HG03060 (cell line): ENCODE data around the gene CCDC27.
"Not testable (repeated sequence)": the region's sequence is repeated elsewhere in the genome, so short reads cannot be mapped to it uniquely, and the experiment has no call there.

Experiments used
- ATAC-seq: cut with Tn5 transposase; IDR thresholded peaks from one replicate; pipeline ENCODE4 v1.9.1; 2021; ENCODE audit warnings: low read depth, moderate number of reproducible peaks; ENCODE audit not compliant: unreplicated experiment

The CCDC27 gene

DNA sequence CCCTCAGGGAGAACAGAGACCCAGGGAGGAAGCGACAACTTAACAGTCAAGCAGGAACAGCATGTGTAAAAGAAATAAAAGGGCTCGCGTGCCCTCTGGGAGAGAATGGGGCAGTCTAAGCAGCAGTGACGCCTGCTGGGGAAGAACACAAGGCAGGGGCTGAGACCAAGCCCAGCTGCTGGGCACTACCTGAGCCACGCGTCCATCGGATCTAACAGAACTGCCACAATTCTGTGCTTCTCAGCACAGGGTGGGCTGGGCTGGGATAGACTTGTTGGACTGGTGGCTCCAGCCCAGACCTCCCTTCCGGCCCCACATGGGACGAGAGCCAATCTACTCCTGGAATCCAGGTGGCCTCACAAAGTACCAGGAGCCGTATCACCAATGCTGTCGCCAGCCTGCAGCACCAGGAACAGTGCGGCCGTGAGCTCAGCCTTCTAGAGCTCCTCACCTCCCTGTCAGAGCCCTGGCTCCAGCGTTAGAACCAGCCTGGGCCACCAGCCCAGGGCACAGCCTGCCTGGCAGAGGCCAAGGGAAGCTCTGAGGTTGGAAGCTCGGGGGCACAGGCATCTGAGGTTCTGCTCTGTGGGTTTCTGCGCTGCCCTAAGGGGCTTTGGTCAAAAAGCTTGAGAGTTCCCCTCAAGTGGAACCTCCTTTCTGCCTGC is 36.6 kb downstream of the CCDC27 start:
- no peak for ATAC-seq

DNA sequence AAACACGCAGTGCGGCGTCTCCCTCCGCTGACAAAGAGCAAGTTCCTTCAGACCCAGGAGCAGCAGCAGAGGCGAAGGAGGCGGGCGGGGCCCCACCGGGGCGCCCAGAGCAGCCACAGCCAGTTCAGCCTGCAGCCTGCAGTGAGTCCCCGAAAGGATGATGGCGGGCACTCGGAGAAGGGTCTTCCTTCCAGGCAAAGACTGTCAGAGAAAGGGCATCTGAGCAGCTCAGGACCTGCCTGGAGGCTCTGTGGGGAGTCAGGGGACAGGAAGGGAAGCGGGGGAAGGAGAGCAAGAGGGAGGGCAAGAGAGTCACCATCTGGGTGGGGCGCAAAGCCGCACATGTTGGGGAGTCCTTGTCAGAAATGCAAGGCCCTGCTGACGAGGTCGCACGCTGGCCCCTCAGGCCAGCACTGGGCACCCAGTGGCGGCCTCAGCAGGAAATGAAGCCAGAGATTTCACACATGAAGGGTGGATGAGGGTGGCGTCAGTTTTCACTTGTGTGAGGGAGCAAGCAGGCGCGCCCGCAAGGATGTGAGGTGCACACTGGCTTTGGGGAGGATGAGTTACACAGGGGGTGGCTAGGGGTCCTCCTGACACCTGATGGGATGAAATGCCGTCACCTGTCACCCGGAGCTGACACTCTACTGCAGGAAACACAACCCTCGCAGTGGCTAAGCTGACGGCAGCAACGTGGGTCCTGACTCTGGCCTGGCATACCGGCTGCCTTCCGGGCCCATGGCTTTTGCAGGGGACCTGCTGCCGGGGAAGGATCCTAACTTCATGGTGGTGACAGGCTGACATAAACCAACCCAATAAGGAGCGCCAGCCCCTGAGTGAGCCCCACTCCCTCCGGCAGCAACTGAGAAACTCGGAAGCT is 37.4 kb downstream of the CCDC27 start:
- ATAC-seq: no peak

DNA sequence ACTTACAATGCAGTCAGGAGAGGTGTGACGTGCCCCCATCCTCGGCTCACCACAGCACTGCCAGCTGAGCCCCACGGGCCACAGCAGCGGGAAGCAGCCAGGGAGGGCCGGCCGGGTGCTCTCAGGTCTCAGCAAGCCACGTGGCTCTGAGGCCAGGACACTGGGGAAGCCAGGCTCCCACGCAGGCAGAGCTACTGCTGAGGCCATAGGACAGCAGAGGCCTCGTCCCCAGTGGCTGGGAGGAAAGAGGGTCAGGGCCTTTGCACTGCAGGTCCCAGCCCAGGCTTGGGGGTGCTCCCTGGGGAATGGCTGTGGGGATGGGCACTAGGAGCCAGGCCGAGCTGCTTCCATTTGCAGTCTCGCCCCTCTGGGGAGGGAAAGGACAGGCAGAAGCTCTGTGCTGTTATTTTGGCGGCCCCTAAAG is 38.3 kb downstream of the CCDC27 start:
- no peak for ATAC-seq

DNA sequence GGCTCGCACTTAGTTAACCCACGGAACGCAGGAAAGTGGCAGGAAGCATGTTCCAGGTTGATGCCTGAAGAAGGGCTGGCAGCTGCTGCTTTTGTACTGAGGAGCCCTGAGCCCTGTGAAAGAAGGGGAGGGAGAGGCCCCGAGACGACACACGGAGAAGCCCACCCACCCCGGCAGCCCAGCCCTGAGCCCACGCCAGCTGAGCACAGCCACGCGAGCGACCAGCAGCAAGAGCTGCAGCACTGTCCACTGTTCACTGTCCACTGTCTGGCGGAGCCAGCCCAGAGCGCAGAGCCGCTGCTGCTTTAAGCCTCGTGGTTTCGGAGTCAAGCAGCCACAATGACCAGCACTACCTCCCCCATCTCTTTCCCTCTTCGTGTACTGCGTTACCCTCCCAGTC is 38.7 kb downstream of the CCDC27 start:
- no peak for ATAC-seq

DNA sequence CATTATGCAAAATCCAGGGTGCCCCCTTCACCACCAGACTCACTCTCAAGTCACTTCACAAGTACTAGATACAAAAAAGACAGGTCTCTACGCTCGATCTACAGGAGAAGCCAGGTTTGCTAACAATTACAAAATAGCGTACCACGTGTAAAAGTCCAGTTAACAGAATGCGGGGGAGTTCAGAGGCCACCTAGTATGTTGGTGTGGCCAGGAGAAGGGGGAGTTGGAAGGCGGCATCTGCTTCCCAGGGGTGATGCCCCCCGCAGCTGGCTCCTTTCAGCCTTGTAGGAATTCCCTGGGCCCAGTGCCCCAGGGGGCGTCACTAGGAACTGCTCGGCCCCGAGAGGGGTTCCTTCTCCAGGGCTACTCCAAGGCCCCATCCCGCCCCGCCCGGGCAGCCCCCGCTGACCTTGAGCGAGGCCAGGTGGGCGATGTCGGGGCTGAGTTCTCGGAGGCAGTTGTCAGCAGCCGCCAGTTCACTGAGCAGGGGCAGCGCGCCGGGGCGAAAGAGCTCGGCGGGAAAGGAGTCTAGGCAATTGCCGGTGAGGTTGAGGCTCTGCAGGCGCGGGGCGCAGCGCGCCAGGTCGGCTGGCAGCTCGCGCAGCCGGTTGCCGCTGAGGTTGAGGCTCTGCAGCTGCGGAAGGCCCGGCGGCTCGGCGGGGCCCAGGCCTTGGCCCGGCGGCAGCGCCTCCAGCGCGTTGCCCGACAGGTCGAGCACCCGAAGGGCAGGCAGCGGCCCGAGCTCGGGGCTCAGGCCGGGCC is 43.4 kb downstream of the CCDC27 start:
- peak; percentile 9 for ATAC-seq

DNA sequence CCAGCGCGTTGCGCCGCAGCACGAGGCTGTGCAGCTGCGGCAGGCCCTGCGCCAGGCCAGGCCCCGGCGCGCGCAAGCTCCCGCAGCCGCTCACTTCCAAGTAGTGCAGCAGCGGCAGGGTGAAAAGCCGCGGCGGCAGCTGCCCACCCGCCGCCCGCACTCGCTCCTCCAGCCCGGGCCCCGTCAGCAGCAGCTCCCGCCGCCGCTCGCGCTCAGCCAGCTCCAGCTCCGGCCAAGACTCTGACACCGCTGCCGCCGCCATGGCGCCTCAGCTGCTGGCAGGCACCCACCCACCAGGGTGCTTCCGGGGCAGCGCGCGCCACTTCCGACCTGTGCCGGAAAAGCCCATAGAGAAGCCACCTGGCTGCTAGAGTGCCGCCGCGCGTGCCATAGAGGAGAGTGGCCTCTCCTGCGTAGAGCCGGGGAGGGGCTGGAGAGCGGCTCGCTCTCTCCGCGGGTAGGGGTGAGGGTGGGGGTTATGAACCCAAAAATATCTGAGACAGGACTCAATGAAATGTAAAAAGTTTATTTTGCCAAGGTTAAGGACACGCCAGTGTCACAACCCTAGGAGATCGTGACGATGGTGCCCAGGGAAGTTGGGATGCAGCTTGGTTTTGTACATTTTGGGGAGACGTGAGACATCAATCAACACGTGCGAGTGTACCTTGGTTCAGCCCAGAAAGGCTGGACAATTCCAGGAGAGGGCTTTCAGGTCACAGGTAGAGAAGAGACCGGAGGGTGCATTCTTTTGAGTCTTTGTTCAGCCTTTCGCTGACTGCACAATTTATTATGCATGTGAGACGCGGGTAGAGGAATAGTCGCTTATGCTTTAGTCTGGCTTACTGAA is 44.2 kb downstream of the CCDC27 start, which contains the start of gene LRRC47:
Gene LRRC47 (minus strand): TSS at position 284 of the 847 bp plus-strand sequence. CDS start 22 bp downstream, at position 262.
- peak; percentile 94 for ATAC-seq

DNA sequence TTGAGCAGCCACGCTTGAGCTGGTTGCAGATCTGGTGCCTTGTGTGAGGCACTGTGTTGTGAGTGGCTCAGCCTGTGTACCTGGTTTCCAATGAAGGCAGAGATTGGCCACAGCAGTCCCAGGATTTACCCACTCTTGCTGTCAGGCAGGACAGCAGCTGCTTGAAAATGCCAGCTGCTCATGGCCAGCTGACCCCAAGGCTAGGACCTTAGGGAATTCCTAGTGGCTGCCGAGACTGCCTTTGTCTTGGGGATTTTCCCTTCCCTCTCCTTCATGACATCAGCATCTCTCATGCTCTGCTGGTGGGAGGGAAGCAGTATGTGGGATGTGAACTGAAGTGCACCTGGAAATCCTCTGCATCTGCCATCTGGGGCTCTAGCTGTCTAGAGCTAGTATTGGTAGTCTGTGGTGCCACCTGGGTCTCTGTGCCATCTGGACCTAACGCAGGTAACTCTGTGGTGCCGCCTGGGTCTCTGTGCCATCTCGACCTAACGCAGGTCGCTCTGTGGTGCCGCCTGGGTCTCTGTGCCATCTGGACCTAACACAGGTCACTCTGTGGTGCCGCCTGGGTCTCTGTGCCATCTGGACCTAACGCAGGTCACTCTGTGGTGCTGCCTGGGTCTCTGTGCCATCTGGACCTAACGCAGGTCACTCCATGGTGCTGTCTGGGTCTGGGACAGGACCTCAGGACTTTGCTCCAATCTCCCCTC is 47.9 kb downstream of the CCDC27 start:
- no peak for ATAC-seq

DNA sequence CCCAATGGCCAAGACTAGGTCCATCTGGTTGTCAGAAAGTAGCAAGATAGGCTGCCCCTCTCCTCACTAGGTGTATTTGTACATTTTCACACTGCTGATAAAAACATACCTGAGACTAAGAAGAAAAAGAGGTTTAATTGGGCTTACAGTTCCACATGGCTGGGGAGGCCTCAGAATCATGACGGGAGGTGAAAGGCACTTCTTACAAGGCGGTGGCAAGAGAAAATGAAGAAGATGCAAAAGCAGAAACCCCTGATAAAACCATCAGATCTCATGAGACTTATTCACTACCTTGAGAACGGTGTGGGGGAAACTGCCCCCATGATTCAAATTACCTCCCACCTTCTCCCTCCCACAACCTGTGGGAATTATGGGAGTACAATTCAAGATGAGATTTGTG is 48.5 kb downstream of the CCDC27 start:
- not testable (repeated sequence) for ATAC-seq

DNA sequence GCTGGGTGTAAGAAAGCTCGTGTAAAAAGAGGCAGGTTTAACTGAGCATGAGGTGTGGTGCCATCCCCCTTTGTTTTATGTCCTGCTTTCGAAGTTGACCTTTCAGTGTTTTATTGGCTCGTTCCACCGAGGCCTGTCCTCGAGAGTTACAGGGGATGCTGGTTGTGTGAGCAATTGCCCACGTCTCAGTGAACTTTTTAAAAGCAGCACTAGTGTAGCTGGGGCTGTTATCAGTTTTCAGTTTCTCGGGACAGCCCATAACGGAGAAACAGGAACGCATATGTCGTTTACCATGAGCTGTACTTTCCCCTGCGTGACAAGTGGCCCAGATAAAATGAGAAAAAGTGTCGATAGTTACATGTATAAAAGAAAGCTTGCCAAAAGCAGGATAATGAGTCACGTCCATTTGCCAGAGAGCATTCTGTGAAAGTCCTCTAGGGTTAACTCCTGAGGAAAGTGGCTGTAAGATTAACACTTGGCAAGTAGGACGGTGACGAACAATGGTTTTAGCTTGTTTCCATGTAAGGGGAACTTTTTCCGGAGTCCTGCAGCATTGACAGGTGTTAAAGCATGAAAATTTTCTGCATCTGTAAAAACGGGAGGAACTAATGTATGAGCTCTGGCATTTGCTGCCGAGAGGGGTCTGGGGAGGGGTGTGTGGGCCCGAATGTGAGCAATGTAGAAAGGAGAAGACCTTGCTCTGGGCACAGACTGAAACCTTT is 51.8 kb downstream of the CCDC27 start:
- no peak for ATAC-seq

DNA sequence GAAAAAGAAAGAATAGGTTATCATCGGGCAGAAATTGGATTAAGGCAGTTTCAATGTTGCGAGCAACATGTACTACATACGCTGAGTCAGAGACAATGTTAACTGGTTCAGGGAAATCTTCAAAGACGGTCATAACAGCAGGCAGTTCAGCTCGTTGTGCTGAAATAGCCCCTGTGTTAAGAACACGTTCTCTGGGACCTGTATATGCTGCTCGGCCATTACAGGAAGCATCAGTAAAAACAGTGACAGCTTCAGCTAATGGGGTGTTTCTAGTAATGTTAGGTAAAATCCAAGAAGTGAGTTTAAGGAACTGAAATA is 52.3 kb downstream of the CCDC27 start:
- ATAC-seq: not testable (repeated sequence)

DNA sequence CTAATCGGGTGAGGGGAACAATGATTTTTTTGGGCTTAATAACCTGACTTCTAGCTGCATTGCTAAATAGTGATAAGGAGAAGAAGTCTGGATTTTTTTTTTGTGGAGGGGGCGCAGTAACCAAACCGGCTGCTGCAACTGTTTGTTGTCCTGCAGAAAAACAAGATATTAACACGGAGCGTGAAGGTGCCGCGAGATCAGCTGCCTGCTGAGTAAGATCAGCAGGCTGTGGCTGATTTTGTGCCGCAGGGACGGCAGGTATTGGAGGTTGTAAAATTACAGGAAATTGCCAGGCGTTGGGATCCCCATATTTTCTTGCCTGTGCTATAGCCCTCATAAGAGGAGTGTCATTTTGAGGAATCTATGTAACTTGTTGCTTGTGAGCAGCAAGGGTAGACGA is 52.8 kb downstream of the CCDC27 start:
- no peak for ATAC-seq

DNA sequence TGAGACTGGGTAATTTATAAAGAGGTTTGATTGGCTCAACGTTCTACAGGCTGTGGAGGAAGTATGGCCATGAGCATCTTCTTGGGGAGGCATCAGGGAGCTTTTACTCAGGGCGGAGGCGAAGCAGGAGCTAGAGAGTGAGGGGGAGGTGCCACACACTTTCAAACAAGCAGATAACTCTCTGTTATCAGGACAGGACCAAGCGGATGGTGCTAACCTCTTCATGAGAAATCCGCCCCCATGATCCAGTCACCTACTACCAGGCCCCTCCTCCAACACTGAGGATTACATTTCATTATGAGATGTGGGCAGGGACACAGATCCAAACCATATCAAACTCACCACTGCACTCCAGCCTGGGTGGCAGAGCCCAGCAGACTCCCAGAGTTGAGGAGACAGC is 55.5 kb downstream of the CCDC27 start:
- ATAC-seq: no peak

DNA sequence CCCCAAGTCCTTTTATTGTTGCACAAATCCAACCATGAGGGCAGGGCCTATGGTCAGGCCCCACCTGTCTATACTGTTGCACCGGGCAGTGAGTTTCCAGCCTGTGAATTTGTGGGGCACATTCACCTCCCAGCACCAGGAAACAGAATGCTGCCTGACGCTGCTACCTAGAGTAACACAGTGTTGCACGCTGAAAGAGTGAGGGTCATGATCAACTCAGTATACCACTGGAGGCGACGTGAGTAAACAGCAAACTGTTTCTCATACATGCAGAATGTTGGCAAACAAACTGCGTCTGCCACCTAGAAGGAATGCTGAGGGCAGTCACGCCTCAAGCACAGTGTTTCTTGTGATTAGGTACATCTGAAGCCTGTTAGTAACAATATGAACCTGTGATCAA is 57.4 kb downstream of the CCDC27 start:
- no peak for ATAC-seq

DNA sequence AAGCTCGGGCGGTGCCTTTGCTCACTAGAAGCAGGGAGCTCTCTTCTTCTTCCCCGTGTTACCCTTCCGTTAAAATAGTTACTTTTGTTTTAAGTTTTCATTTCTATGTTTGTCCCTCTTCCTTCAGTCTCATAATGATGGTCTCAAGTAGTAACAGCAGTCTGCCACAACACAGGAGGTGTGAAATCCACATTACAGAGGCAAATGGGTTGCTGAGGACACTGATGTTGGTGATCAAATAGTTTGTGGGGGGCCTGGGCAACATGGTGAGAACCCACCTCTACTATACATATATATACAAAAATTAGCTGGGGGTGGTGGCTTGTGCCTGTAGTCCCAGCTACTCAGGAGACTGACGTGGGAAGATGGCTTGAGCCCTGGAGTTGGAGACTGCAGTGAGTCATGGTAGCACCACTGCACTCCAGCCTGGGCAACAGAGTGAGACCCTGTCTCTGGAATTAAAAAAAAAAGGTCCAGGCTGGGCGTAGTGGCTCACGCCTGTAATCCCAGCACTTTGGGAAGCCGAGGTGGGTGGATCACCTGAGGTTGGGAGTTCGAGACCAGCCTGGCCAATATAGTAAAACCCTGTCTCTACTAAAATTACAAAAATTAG is 58.0 kb downstream of the CCDC27 start:
- ATAC-seq: not testable (repeated sequence)

DNA sequence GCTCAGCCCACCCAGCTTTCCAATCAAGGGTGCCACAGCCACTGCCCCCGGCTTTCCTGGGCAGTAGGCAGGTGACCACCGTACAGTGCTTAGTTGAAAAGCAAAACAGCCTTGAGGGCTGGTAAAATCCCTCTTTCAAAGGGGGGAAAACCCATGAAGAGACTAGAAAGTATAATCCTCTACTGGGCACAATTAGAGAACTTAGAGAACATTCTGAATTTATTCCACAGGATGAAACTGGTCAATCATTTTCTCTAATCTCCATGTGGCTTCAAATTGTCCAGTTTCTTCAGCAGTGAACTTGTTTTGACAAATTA is 59.3 kb downstream of the CCDC27 start:
- ATAC-seq: no peak

DNA sequence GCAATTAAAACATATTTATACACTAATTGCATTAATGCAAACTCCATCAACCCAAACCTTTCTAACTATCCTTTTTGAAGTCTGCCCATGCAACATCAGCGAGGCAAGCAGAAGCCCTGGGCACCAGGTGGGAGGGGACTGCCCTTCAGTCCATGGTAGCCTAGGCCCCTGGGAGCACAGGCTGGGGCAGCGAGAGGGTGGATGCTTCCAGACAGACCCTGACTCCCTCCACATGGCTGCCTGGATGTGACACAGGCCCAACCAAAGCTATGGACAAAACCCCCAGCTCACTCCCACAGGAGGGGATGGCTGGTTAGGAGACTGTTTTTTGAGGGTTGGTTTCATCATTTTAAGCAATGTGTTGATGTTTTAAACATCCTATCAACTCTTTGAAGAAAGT is 61.8 kb downstream of the CCDC27 start:
- no peak for ATAC-seq

DNA sequence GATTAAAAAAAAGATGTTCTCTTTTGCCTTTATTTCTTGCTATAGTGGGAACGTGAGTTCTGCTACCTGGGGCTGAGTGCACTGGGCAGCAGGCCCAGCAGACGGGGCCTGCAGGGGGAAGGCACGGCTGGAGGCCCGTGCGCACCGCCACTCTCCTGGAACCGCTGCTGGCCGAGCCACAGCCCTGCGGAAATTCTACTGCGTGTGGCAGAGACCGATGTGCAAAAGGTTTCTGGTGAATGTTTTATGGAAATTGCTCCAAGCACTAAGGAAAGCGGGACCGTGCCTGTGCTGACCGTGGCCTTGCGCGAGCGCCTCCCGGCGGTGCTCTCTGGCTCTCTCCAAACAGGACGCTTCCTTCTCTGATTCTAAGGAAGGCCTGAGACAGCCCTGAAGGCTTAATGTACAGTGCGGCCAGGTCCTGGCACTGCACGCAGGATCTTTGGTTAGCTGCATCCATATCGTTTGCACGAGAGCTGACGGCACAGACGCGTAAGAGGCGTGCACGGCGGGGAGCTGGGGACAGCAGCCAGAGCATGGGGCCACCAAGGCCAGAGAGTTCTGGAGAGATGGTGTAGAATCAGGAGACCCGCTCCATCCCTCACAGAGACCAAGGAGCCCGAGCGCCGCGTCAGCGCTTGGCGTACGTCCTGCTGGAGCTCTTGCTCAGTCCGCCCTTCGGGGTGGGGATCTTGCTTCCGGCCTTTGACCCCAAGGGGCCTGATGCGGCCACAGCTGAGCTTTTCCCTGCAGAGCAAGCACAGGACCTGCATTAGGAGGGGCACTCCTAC is 62.7 kb downstream of the CCDC27 start:
- ATAC-seq: no peak
